ENCODE results near the gene SORCS2.

Gene SORCS2

DNA sequence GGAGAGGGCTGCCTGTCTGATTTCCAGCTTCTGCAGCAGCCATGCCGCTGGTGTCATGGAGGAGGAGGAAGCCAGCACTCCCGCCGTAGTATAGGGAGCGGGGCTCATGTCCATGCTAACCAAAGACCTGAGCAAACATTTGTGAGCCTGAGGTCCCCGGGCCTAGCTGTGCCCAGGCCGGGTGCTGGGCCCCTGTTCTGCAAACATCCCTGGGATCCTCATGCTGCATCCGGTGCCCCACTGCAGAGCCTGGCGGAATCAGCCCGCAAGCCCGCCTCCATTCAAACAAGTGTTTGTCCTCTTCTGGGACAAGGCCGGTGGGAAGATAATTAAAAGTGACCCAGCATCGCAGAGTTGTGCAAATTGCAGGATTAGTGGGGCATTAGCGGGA lies 106.3 kb downstream of the SORCS2 start:
- TF ChIP-seq, protein P1, sequence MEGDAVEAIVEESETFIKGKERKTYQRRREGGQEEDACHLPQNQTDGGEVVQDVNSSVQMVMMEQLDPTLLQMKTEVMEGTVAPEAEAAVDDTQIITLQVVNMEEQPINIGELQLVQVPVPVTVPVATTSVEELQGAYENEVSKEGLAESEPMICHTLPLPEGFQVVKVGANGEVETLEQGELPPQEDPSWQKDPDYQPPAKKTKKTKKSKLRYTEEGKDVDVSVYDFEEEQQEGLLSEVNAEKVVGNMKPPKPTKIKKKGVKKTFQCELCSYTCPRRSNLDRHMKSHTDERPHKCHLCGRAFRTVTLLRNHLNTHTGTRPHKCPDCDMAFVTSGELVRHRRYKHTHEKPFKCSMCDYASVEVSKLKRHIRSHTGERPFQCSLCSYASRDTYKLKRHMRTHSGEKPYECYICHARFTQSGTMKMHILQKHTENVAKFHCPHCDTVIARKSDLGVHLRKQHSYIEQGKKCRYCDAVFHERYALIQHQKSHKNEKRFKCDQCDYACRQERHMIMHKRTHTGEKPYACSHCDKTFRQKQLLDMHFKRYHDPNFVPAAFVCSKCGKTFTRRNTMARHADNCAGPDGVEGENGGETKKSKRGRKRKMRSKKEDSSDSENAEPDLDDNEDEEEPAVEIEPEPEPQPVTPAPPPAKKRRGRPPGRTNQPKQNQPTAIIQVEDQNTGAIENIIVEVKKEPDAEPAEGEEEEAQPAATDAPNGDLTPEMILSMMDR (IDR thresholded peaks at IDR 0.05; ENCODE audit: extremely low read depth, missing control alignments): no peak
- no peak for DNase-seq (ENCODE audit: low spot score)

DNA sequence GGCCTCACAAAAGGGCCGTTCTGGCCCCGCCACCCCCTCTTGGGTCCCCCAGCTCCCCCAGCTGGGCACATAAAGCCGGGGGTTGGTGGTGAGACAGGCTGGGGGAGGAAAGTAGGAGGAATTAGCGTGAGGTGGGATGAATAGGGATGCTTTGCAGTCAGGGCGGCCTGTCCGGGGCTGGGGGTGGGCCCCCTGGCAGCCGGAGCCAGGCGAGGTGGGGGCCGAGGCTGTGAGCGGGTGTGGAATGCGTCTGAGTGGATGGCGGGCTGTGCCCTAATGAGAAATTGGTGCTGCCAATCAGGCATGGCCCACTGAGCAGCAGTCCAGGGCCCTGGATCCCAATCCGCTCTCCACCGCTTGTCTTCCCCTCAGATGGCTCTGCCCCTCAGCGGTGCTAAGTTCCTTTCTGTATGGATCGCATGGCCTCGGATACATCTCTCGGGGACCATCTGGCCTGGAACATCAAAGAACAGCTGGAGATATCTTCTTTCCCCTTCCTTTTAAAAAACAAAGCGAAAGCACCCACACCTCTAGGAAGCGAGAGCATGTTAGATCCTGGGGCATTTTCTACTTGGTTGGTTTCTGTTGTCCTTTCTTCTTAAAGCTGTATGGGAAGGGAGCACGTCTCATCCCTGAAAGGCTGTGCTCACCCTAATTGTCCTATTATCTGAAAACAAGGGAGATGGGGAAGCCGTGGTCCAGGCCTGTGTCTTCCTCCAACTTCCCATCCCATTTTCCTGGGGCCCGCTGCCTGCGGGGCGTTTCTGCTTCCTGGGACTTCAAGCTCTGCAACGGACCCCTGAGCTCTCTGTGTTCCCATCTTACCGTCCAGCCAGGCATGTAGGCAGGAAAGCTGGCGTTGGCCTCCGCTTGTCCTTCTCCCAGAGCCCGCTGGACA lies 106.9 kb downstream of the SORCS2 start:
- TF ChIP-seq, protein P1 (IDR thresholded peaks at IDR 0.05; ENCODE audit: extremely low read depth, missing control alignments): no peak
- DNase-seq (ENCODE audit: low spot score): no peak

DNA sequence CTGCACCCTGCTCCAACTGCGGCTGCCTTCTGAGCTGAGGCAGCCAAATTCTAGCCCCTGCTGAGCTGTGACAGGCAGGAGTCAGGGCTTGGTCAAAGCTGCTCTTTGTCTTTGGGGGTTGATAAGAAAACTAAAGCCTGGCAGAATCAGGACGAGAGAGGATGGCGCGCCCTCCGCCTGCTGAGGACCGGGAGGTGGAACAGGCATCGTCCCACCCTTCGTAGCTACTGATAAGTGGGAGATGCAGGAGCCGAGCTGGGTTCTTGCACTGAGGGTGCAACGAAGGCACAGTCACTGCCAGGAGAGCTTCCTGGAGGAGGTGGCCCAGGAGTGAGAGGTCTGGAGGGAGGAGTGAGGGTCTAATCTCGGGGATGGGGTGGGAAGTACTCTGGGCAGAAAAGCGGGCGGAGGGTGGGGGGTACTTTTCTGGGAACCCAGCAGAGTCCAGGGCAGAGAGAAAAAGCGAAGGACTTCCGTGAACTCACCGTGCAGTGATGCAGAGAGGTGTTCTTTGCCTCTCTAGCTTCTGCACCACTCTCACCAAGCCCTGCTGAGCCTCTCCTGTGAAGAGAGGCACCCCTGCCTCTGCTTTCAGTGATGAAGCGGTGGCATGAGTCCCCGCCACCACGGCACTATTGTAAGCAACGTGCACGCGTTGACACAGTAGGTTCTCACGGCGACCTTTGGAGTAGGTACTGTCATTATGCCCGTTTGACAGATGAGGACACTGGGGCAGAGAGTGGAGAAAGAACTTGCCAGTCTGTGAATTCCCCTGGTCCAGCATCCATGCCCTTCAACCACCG lies 107.8 kb downstream of the SORCS2 start:
- TF ChIP-seq, protein P1 (IDR thresholded peaks at IDR 0.05; ENCODE audit: extremely low read depth, missing control alignments): no peak
- no peak for DNase-seq (ENCODE audit: low spot score)

DNA sequence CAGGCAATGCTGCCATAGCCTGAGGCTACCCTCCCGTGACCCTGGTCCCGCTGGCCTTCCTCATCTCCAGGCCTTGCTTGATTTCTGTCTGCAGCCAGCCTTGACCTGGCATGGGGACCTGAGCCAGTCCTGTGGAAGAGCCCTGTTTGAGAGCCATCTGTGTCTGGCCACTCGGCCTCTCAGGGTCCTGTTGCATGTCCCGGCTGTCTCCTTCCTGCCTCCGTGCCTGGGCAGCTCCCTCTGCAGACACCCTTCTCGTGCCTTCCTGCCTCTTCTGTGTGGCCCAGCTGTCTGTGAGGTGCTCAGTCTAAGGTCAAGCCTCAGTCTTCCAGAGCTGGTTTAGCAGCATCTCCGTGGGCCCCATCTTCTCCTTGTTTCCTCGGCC lies 108.4 kb downstream of the SORCS2 start:
- TF ChIP-seq, protein P1 (IDR thresholded peaks at IDR 0.05; ENCODE audit: extremely low read depth, missing control alignments): no peak

DNA sequence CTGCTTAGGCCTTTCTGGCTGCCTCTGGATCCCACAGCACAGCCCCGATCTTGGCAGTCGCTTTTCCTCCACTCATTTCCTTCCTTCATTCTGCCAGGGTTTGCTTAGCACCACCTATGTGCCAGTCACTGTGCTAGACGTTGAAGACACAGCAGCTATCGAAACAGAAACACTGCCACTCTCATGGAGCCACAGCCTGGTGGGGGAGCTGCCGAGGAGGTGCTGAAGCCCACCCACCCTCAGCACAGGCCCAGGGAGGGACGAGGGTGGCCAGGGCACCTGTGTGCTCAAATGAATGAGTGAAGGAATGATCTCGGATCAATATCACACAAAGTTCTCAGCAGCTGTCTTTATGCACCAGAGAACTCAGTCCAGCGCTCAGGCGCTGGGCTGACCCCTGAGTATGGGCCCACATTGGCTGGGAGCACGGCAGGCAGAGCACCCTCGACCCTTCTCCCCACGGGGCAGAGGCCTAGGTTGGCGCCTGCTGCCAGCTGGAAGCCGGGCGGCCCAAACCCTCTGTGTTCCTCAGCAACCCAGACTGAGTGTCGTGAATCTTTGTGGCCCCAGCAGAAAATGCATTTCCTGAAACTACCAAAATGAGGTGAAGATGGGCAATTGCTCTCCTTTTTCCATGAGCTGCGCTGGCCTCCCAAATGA lies 108.9 kb downstream of the SORCS2 start:
- DNase-seq (ENCODE audit: low spot score): no peak
- TF ChIP-seq, protein P1 (IDR thresholded peaks at IDR 0.05; ENCODE audit: extremely low read depth, missing control alignments): no peak

More for the DNA sequence above, 108.4 kb downstream of the SORCS2 start:
- DNase-seq (ENCODE audit: low spot score): no peak

DNA sequence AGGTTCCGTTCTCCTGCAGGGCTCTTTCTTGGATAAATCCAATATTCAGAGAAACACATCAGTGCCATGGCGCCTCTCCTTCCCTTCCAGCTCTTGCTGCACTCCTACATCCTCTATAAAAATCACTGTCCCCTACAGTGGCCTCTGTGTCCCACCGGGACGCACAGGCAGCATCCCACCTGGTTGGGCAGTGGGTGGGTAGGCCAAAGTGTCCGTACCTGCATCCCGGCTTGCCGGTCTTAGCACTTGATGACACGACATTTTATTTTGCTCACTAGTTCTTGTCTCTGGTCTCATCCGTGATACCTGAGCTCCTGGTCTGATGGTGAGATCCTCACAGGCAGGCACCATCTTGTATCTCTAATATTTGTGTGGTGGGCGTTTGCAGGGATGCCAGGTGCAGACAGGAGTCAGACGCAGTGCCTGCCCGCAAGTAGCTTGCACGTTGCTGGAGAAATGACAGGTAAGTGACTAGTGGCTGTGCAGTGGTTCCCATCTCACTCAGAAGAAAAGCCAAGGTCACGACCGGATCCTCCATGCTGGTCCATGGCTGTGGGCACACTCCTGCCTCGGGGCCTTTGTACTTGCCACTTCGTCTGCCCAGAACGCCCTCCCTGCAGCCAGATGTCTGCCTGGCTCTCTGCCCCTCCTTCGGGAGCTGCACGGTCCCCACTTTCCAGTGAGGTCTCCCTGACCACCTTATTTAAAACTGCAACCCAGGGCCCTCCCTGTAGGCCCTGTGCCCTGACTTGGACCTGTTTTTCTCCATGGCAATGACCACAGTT lies 109.7 kb downstream of the SORCS2 start:
- TF ChIP-seq, protein P1 (IDR thresholded peaks at IDR 0.05; ENCODE audit: extremely low read depth, missing control alignments): no peak
- DNase-seq (ENCODE audit: low spot score): no peak

Data from GM20000 (cell line).